ENCODE data around the gene GRIK4.

GRIK4 gene

GRCh38 chr11:120548682-120549209, 37.2 kb downstream of the GRIK4 start:
- DNase-seq = no peak

GRCh38 chr11:120549346-120549745, 37.8 kb downstream of the GRIK4 start:
- DNase-seq = no peak

GRCh38 chr11:120550007-120550406, 38.5 kb downstream of the GRIK4 start:
- DNase-seq = no peak

- DNase-seq = no peak
These were observed 39.6 kb downstream of the GRIK4 start for GRCh38 chr11:120551191-120551590.

- DNase-seq = no peak
These were observed 43.4 kb downstream of the GRIK4 start for GRCh38 chr11:120554766-120555432.

GRCh38 chr11:120555433-120555773, 43.9 kb downstream of the GRIK4 start:
- DNase-seq = no peak

GRCh38 chr11:120556797-120557196, 45.2 kb downstream of the GRIK4 start:
- DNase-seq = no peak

- no peak for DNase-seq
These were observed 47.3 kb downstream of the GRIK4 start for GRCh38 chr11:120558744-120559431.

GRCh38 chr11:120561286-120561685, 49.7 kb downstream of the GRIK4 start:
- DNase-seq = no peak

GRCh38 chr11:120562806-120563425, 51.4 kb downstream of the GRIK4 start:
- no peak for DNase-seq

GRCh38 chr11:120563703-120564572, 52.4 kb downstream of the GRIK4 start:
- DNase-seq = peak; percentile 17

GRCh38 chr11:120564573-120565311, 53.2 kb downstream of the GRIK4 start:
- no peak for DNase-seq

GRCh38 chr11:120565466-120566155, 54.1 kb downstream of the GRIK4 start:
- DNase-seq = no peak

GRCh38 chr11:120566176-120566575, 54.6 kb downstream of the GRIK4 start:
- DNase-seq = no peak

- no peak for DNase-seq
These were observed 57.2 kb downstream of the GRIK4 start for GRCh38 chr11:120568572-120569307.

GRCh38 chr11:120569861-120570260, 58.3 kb downstream of the GRIK4 start:
- no peak for DNase-seq

- DNase-seq = no peak
These were observed 59.9 kb downstream of the GRIK4 start for GRCh38 chr11:120571476-120571875.

GRCh38 chr11:120573756-120574354, 62.3 kb downstream of the GRIK4 start:
- no peak for DNase-seq

- DNase-seq = no peak
These were observed 63.3 kb downstream of the GRIK4 start for GRCh38 chr11:120574876-120575275.

- DNase-seq = no peak
These were observed 63.9 kb downstream of the GRIK4 start for GRCh38 chr11:120575461-120575860.

- DNase-seq = no peak
These were observed 65.1 kb downstream of the GRIK4 start for GRCh38 chr11:120576606-120577005.
